HepG2 (cell line): ENCODE measurements around the gene USP30. TPM values are rescaled to one million over a fixed set of nuclear protein-coding genes. Genes with fewer than 3 reads are reported as not detected.

Experiments
- CBX5 ChIP-seq: sonication (generic); formaldehyde crosslinking; IDR thresholded peaks from 2 replicates; pipeline ENCODE4 v1.4.0; 2020; ENCODE audit warnings: missing genetic modification reagents, borderline replicate concordance
- HDAC2 ChIP-seq: sonication (generic); formaldehyde crosslinking; IDR thresholded peaks from 2 replicates; pipeline ENCODE4 v1.4.0; 2020; ENCODE audit warnings: missing genetic modification reagents
- HNRNPH1 ChIP-seq: fragments of 200-400 bp; formaldehyde crosslinking; optimal IDR thresholded peaks from 2 replicates; pipeline ENCODE3; 2017; ENCODE audit warnings: mild to moderate bottlenecking, low read depth, low read length
- HNRNPK ChIP-seq: fragments of 200-400 bp; formaldehyde crosslinking; IDR thresholded peaks from 2 replicates; pipeline ENCODE4 v1.6.1; 2018; ENCODE audit warnings: low read length, low read depth, moderate library complexity, mild to moderate bottlenecking; ENCODE audit not compliant: poor library complexity, severe bottlenecking
- IKZF4 ChIP-seq: sonication (generic); formaldehyde crosslinking; IDR thresholded peaks from 2 replicates; pipeline ENCODE4 v1.5.1; 2020; ENCODE audit warnings: borderline replicate concordance, mild to moderate bottlenecking, low read depth, missing genetic modification reagents; ENCODE audit errors: not compliant biosample characterization
- KMT2B ChIP-seq: IDR thresholded peaks from 2 replicates; pipeline ENCODE4 v1.6.1; 2016; ENCODE audit warnings: missing genetic modification reagents, missing compliant biosample characterization
- MIER3 ChIP-seq: IDR thresholded peaks from 2 replicates; pipeline ENCODE4 v1.6.1; 2016; ENCODE audit warnings: missing compliant biosample characterization, borderline replicate concordance
- MIXL1 ChIP-seq: IDR thresholded peaks from 2 replicates; pipeline ENCODE4 v1.6.1; 2016
- NFKB2 ChIP-seq: sonication (generic); formaldehyde crosslinking; IDR thresholded peaks from 2 replicates; pipeline ENCODE4 v1.4.0; 2020; ENCODE audit warnings: missing genetic modification reagents, borderline replicate concordance
- RXRB ChIP-seq: IDR thresholded peaks from 2 replicates; pipeline ENCODE4 v1.6.1; 2016; ENCODE audit warnings: borderline replicate concordance, missing genetic modification reagents, missing compliant biosample characterization
- SALL1 ChIP-seq: sonication (generic); formaldehyde crosslinking; IDR thresholded peaks from 2 replicates; pipeline ENCODE4 v1.8.0; 2022; ENCODE audit warnings: mild to moderate bottlenecking, missing genetic modification reagents
- SP140L ChIP-seq: sonication (generic); formaldehyde crosslinking; IDR thresholded peaks from 2 replicates; pipeline ENCODE4 v1.4.0; 2020; ENCODE audit warnings: missing genetic modification reagents, borderline replicate concordance
- YY1 ChIP-seq: IDR thresholded peaks from 2 replicates; pipeline ENCODE4 v1.6.1; 2011; ENCODE audit warnings: low read length, low read depth, moderate library complexity, mild to moderate bottlenecking; ENCODE audit not compliant: insufficient read depth, insufficient replicate concordance
- ZNF17 ChIP-seq: sonication (generic); formaldehyde crosslinking; IDR thresholded peaks from 2 replicates; pipeline ENCODE4 v1.5.0; 2020; ENCODE audit warnings: mild to moderate bottlenecking, missing genetic modification reagents
- ZNF263 ChIP-seq: sonication (generic); formaldehyde crosslinking; IDR thresholded peaks from 2 replicates; pipeline ENCODE4 v1.4.0; 2020; ENCODE audit warnings: missing genetic modification reagents
- ZNF274 ChIP-seq: sonication (generic); formaldehyde crosslinking; IDR thresholded peaks from 2 replicates; pipeline ENCODE4 v1.5.1; 2020; ENCODE audit warnings: mild to moderate bottlenecking, missing genetic modification reagents
- ZNF44 ChIP-seq: sonication (generic); formaldehyde crosslinking; IDR thresholded peaks from 2 replicates; pipeline ENCODE4 v1.5.1; 2020; ENCODE audit warnings: mild to moderate bottlenecking, missing genetic modification reagents
- ZXDC ChIP-seq: sonication (generic); formaldehyde crosslinking; IDR thresholded peaks from 2 replicates; pipeline ENCODE4 v1.5.0; 2020; ENCODE audit warnings: mild to moderate bottlenecking, missing genetic modification reagents
- polyA plus RNA-seq, 8 experiments: library from polyadenylated mRNA; depleted of rRNA in 3 of 8; stranded (reverse) in 7 of 8; unstranded in 1 of 8; fragments of >200 nt; fragmentation: Illumina TruSeq in 4 of 8; extraction: Trizol in 4 of 8; gene quantifications; 2 replicates each; pipeline versions ENCODE4 v1.2.1 to v1.2.3, GENCODE V29; 2011 to 2016; ENCODE audit warnings: low read depth in 4 of 8, missing spikeins in 1 of 8, mixed read lengths in 1 of 8; ENCODE audit not compliant: insufficient read depth in 1 of 8
- total RNA-seq, 5 experiments: library from RNA; depleted of rRNA; stranded (reverse); fragments of >200 nt; fragmentation: Illumina TruSeq; extraction: Trizol; gene quantifications; 2 replicates each; pipeline ENCODE4 v1.2.3, GENCODE V29; 2016; ENCODE audit warnings: low read depth in 1 of 5
- TF ChIP-seq, protein P1 (sequence below): sonication (generic); formaldehyde crosslinking; IDR thresholded peaks from 2 replicates; pipeline ENCODE4 v1.5.1; 2020; ENCODE audit warnings: mild to moderate bottlenecking, missing genetic modification reagents, borderline replicate concordance

The USP30 gene
- total and polyA plus RNA-seq, 2 of the 13 experiments (the other 11 are each of a cell fraction or from before 2014, with no cell fraction given): 11.2 to 20.8 TPM

DNA sequence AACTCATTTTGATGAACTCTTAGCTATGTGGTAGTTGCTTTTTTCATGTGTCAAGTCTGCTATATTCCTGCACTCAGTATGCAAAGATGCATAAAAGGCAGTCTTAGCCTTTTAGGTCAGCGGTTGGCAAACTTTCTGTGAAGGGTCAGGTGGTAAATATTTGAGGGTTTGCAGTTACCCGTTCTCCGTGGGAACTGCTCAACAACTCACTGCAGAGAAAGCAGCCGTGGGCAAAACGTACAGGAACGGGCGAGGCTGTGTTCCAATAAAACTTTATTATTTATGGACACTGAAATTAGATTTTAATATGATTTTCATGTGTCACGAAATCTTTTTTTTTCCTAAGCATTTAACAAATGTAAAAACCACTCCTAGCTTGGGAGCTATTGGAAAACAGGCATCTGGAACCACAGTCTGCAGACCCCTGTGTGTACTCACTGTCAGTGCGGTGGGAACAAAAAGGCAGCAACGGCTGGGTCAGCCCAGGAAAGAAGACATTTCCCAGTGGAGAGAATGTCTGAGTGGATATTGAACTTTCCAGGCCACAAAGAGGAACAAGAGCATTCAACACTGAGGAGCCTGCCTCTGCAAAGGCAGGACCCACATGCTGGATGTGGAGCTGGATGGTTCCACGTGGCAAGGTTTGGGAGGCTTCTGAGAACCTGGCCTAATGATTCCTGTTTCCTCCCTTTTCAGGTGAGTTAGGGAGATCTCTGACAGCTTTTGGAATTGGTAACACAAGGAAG is 60.5 kb downstream of the USP30 start (continued):
- TF ChIP-seq, protein P1, sequence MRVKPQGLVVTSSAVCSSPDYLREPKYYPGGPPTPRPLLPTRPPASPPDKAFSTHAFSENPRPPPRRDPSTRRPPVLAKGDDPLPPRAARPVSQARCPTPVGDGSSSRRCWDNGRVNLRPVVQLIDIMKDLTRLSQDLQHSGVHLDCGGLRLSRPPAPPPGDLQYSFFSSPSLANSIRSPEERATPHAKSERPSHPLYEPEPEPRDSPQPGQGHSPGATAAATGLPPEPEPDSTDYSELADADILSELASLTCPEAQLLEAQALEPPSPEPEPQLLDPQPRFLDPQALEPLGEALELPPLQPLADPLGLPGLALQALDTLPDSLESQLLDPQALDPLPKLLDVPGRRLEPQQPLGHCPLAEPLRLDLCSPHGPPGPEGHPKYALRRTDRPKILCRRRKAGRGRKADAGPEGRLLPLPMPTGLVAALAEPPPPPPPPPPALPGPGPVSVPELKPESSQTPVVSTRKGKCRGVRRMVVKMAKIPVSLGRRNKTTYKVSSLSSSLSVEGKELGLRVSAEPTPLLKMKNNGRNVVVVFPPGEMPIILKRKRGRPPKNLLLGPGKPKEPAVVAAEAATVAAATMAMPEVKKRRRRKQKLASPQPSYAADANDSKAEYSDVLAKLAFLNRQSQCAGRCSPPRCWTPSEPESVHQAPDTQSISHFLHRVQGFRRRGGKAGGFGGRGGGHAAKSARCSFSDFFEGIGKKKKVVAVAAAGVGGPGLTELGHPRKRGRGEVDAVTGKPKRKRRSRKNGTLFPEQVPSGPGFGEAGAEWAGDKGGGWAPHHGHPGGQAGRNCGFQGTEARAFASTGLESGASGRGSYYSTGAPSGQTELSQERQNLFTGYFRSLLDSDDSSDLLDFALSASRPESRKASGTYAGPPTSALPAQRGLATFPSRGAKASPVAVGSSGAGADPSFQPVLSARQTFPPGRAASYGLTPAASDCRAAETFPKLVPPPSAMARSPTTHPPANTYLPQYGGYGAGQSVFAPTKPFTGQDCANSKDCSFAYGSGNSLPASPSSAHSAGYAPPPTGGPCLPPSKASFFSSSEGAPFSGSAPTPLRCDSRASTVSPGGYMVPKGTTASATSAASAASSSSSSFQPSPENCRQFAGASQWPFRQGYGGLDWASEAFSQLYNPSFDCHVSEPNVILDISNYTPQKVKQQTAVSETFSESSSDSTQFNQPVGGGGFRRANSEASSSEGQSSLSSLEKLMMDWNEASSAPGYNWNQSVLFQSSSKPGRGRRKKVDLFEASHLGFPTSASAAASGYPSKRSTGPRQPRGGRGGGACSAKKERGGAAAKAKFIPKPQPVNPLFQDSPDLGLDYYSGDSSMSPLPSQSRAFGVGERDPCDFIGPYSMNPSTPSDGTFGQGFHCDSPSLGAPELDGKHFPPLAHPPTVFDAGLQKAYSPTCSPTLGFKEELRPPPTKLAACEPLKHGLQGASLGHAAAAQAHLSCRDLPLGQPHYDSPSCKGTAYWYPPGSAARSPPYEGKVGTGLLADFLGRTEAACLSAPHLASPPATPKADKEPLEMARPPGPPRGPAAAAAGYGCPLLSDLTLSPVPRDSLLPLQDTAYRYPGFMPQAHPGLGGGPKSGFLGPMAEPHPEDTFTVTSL (CRISPR knock-in tag): no peak
- TF ChIP-seq YY1: no peak
- TF ChIP-seq SP140L: no peak
- no peak for TF ChIP-seq MIER3 (CRISPR knock-in tag)
- TF ChIP-seq HDAC2 (CRISPR knock-in tag): no peak
- no peak for TF ChIP-seq KMT2B
- TF ChIP-seq ZNF274 (CRISPR knock-in tag): no peak
- TF ChIP-seq ZNF17 (CRISPR knock-in tag): no peak
- no peak for TF ChIP-seq NFKB2 (CRISPR knock-in tag)
- no peak for TF ChIP-seq IKZF4 (CRISPR knock-in tag)
- no peak for TF ChIP-seq ZNF44 (CRISPR knock-in tag)
- TF ChIP-seq ZNF263 (CRISPR knock-in tag): no peak
- no peak for TF ChIP-seq HNRNPH1
- TF ChIP-seq SALL1: peak; percentile 26; the same call in 1 of the 2 replicates
- no peak for TF ChIP-seq MIXL1 (CRISPR knock-in tag)
- no peak for TF ChIP-seq ZXDC
- TF ChIP-seq RXRB (CRISPR knock-in tag): 0 out of 2 replicates have a peak, but pooled peaks have one; percentile 10
- no peak for TF ChIP-seq CBX5 (CRISPR knock-in tag)
- TF ChIP-seq HNRNPK: no peak
